PC-9 (cell line): ENCODE data around the gene PTPN21. TPM values are rescaled to one million over a fixed set of nuclear protein-coding genes. Genes with fewer than 3 reads are reported as not detected.

ENCODE experiments used
- BruUV-seq: library from RNA; stranded (reverse); fragments of 400-500 nt; replicated peaks from 2 replicates; lab custom pipeline; 2021; lab: Mats Ljungman, UMichigan
- CTCF ChIA-PET: fragments of 300-600 bp; sonication (Branson Sonifier 250); formaldehyde crosslinking; loops from one replicate; lab custom pipeline; 2022; ENCODE audit warnings: antibody characterized with exemption; lab: Charles Lee
- POLR2A ChIA-PET: fragments of 300-600 bp; sonication (Branson Sonifier 250); formaldehyde crosslinking; loops from one replicate; lab custom pipeline; 2022; ENCODE audit warnings: antibody characterized with exemption; ENCODE audit not compliant: unreplicated experiment; lab: Charles Lee
- DNase-seq, 2 experiments: peaks; one replicate each; pipeline versions ENCODE4 v3.0.0 to v3.0.0-alpha.2; 2015 to 2022; ENCODE audit warnings: mixed read lengths in 1 of 2
- H2AFZ ChIP-seq: fragments of 200-600 bp; sonication (generic); 2 replicates; pipeline ENCODE4 v1.8.1; 2017; ENCODE audit warnings: antibody characterized with exemption
- H3F3A ChIP-seq: fragments of 200-600 bp; sonication (generic); 2 replicates; pipeline ENCODE4 v1.8.1; 2017; ENCODE audit warnings: antibody characterized with exemption, mild to moderate bottlenecking, low read depth; ENCODE audit not compliant: insufficient read depth
- H3K27ac ChIP-seq: fragments of 200-600 bp; sonication (generic); 2 replicates; pipeline ENCODE4 v1.6.1; 2016; ENCODE audit warnings: mixed run types
- H3K27me3 ChIP-seq: fragments of 200-600 bp; sonication (generic); 2 replicates; pipeline ENCODE4 v1.6.1; 2016; ENCODE audit warnings: low read depth, mixed run types; ENCODE audit not compliant: insufficient read depth
- H3K36me3 ChIP-seq: fragments of 200-600 bp; sonication (generic); 2 replicates; pipeline ENCODE4 v1.6.1; 2016; ENCODE audit warnings: low read depth, mixed run types
- H3K4me1 ChIP-seq: fragments of 200-600 bp; sonication (generic); replicated peaks from 2 replicates; pipeline ENCODE4 v1.6.1; 2016; ENCODE audit warnings: mixed run types; ENCODE audit not compliant: insufficient read depth
- H3K4me2 ChIP-seq: fragments of 200-600 bp; sonication (generic); 2 replicates; pipeline ENCODE4 v1.6.1; 2017; ENCODE audit warnings: mixed run types
- H3K4me3 ChIP-seq: fragments of 200-600 bp; sonication (generic); 2 replicates; pipeline ENCODE4 v1.6.1; 2016; ENCODE audit warnings: mixed run types
- H3K79me2 ChIP-seq: fragments of 200-600 bp; sonication (generic); 2 replicates; pipeline ENCODE4 v1.6.1; 2017; ENCODE audit warnings: low read depth, mixed run types
- H3K9me2 ChIP-seq: fragments of 200-600 bp; sonication (generic); 2 replicates; pipeline ENCODE4 v1.8.1; 2017; ENCODE audit warnings: mild to moderate bottlenecking; ENCODE audit not compliant: insufficient read depth
- H3K9me3 ChIP-seq: fragments of 200-600 bp; sonication (generic); 2 replicates; pipeline ENCODE4 v1.8.1; 2016; ENCODE audit warnings: low read depth; ENCODE audit not compliant: insufficient read depth
- H4K20me1 ChIP-seq: fragments of 200-600 bp; sonication (generic); 2 replicates; pipeline ENCODE4 v1.8.1; 2017; ENCODE audit not compliant: insufficient read depth
- CTCF ChIP-seq: fragments of 200-600 bp; sonication (generic); conservative IDR thresholded peaks from 2 replicates; pipeline ENCODE4 v1.6.1; 2017; ENCODE audit warnings: mixed run types, antibody characterized with exemption, mild to moderate bottlenecking, moderate library complexity
- EZH2 ChIP-seq: fragments of 200-600 bp; sonication (generic); IDR thresholded peaks from 2 replicates; pipeline ENCODE4 v1.8.0; 2017; ENCODE audit warnings: antibody characterized with exemption, low read depth
- intact Hi-C: fragments of 100-400 bp; cut with micrococcal nuclease; formaldehyde crosslinking; loops from one replicate; pipeline ENCODE4 v1.10.0; 2022; ENCODE audit not compliant: unreplicated experiment
- total RNA-seq: library from RNA; stranded (reverse); gene quantifications from 2 replicates; pipeline ENCODE4 v1.2.3, GENCODE V29; 2021

PTPN21 gene
- total RNA-seq, 1 experiment from 2014 or later = 4.0 TPM

- BruUV-seq = no TSS peak
- CTCF ChIA-PET = no interaction called here
- Histone ChIP-seq H3K27me3 (no peaks in the 10 kb centered on the region), H3K9me2 (no peaks in the 10 kb centered on the region), H3K36me3 (no peaks in the 10 kb centered on the region), H3K9me3 (no peaks in the 10 kb centered on the region), H3F3A (no peaks in the 10 kb centered on the region), H3K4me2 (no peak overlapping the region), H4K20me1 (no peaks in the 10 kb centered on the region), H2AFZ (no peak overlapping the region), H3K27ac (no peak overlapping the region), H3K4me1 (peaks cover 5% of the 10 kb centered on the region; the same call in 1 of the 2 replicates), H3K4me3 (no peak overlapping the region), H3K79me2 (no peaks in the 10 kb centered on the region)
- no peak for TF ChIP-seq EZH2
- no peak for TF ChIP-seq CTCF
- POLR2A ChIA-PET = no interaction called here
- intact Hi-C loops = no loop called here
- DNase-seq = no peak
Measured at GRCh38 chr14:88518592-88519512, 36.0 kb downstream of the PTPN21 start.

GRCh38 chr14:88516861-88517357 is 37.9 kb downstream of the PTPN21 start:
- DNase-seq = no peak
- no TSS peak for BruUV-seq
- Histone ChIP-seq H3K36me3 (no peaks in the 10 kb centered on the region), H2AFZ (no peak overlapping the region), H4K20me1 (no peaks in the 10 kb centered on the region), H3K27ac (no peak overlapping the region), H3K9me2 (no peaks in the 10 kb centered on the region), H3K4me2 (no peak overlapping the region), H3K4me1 (peaks cover 4% of the 10 kb centered on the region; the same call in 1 of the 2 replicates), H3F3A (no peaks in the 10 kb centered on the region), H3K9me3 (no peaks in the 10 kb centered on the region), H3K4me3 (no peak overlapping the region), H3K79me2 (no peaks in the 10 kb centered on the region), H3K27me3 (no peaks in the 10 kb centered on the region)
- intact Hi-C loops = no loop called here
- POLR2A ChIA-PET = no interaction called here
- CTCF ChIA-PET = interaction anchor here (0.5 kb wide), 1 partner anchor 1739 kb away, joined by 3 read pairs; the partner anchor contains the start of gene PSMC1
- no peak for TF ChIP-seq CTCF
- no peak for TF ChIP-seq EZH2

- Histone ChIP-seq H2AFZ (no peak overlapping the region), H3K27me3 (no peaks in the 10 kb centered on the region), H3K79me2 (no peaks in the 10 kb centered on the region), H3K4me1 (no peaks in the 10 kb centered on the region), H3K9me3 (no peaks in the 10 kb centered on the region), H3K27ac (no peak overlapping the region), H3F3A (no peaks in the 10 kb centered on the region), H3K4me2 (no peak overlapping the region), H4K20me1 (no peaks in the 10 kb centered on the region), H3K9me2 (no peaks in the 10 kb centered on the region), H3K36me3 (no peaks in the 10 kb centered on the region), H3K4me3 (no peak overlapping the region)
- CTCF ChIA-PET = no interaction called here
- no peak for DNase-seq
- no TSS peak for BruUV-seq
- POLR2A ChIA-PET = no interaction called here
- TF ChIP-seq EZH2 = no peak
- TF ChIP-seq CTCF = no peak
- intact Hi-C loops = no loop called here
Measured at GRCh38 chr14:88515499-88516221, 39.1 kb downstream of the PTPN21 start.
